Measurements from ENCODE around the gene ZNF765.
A peak's percentile ranks its signal among the peaks of the same experiment; 100 is the strongest.
"Not testable (repeated sequence)": the region's sequence is repeated elsewhere in the genome, so short reads cannot be mapped to it uniquely, and the experiment has no call there.

ZNF765 gene

DNA sequence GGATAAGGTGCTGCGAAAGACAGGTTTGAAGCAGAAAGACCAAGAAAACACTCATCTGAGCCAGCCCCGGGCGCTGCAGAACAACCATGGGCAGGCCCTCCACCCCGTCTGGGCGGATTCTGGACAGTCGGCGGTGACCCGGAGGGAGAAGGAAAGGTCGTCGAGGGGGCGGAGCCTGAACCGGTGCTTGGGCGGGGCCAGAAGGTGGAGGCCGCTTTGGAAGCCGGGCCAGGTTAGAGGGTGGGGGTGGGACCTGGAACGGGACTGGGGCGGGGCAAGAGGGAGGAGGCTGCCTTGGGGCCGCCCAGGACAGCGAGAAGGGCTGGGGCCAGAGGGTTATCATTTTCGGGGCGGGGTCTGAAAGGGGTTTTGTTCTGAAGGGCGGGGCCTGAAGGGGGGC, 5.0 kb upstream of the ZNF765 start:
- TF ChIP-seq, protein P1, sequence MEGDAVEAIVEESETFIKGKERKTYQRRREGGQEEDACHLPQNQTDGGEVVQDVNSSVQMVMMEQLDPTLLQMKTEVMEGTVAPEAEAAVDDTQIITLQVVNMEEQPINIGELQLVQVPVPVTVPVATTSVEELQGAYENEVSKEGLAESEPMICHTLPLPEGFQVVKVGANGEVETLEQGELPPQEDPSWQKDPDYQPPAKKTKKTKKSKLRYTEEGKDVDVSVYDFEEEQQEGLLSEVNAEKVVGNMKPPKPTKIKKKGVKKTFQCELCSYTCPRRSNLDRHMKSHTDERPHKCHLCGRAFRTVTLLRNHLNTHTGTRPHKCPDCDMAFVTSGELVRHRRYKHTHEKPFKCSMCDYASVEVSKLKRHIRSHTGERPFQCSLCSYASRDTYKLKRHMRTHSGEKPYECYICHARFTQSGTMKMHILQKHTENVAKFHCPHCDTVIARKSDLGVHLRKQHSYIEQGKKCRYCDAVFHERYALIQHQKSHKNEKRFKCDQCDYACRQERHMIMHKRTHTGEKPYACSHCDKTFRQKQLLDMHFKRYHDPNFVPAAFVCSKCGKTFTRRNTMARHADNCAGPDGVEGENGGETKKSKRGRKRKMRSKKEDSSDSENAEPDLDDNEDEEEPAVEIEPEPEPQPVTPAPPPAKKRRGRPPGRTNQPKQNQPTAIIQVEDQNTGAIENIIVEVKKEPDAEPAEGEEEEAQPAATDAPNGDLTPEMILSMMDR (IDR thresholded peaks at IDR 0.05; ENCODE audit: control insufficient read depth, extremely low read depth, insufficient read depth) = no peak

DNA sequence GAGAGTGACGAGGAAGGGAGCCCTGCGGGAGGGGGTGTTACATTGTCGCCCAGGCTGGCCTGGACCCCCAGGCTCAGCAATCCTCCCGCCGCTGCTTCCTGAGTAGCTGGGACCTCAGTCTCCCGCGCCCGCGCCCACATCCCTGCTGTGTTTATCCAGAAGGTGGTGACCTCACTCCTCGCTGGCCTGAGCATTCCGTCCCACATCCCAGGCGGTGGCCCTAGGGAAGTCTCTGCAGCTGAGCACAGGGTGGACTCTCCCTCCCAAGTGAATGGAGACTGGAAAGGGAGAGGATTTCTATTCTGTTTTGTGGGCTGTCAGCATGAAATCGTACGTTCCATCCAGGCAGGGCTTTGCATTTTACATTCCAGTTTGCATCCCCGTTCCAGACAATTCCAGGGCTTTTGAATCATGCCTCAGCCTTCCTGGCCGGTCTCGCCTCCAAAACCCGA, 401 bp upstream of the ZNF765 start:
- H3K4me3 ChIP-seq (ENCODE audit: low read depth, low read length) = peak overlapping the region; percentile 88
- DNase-seq (ENCODE audit: low read depth) = no peak
- TF ChIP-seq, protein P1 (IDR thresholded peaks at IDR 0.05; ENCODE audit: control insufficient read depth, extremely low read depth, insufficient read depth) = no peak

More for the DNA sequence above, 5.0 kb upstream of the ZNF765 start:
- no peak overlapping the region for H3K4me3 ChIP-seq (ENCODE audit: low read depth, low read length)
- DNase-seq (ENCODE audit: low read depth) = no peak

DNA sequence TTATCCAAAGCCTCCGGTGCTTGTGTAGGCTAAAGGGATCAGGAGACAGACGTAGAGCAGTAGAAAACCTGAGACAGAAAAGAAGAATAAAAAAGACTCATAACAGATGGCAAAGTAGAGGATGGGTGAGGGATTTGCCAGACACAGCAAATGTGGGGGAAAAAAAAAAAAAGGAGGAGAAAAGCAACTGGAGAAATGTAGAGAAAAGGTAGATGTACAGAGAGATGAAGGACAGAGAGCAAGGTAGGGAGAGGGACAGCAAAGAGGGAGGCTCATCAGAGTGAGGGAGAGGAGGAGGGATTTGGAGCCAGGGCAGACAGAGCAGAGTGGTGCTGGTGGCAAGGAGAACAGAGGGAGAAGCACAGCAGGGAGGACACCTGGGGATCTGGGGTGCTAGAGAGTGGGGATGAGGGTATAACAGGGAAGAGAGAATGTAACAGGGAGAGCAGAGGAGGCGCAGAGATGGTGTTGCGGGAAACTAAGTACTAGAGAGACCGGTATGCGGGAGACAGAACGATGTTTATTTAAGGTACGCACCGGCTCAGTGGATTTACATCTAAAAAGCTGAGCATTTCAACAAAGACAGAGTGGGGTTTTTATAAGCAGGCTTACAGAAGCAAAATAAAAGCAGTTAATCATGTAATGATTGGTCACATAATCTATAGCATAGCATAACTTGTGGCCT, 1.0 kb downstream of the ZNF765 start:
- peak overlapping the region; percentile 88 for H3K4me3 ChIP-seq (ENCODE audit: low read depth, low read length)
- DNase-seq (ENCODE audit: low read depth) = not testable (repeated sequence)

DNA sequence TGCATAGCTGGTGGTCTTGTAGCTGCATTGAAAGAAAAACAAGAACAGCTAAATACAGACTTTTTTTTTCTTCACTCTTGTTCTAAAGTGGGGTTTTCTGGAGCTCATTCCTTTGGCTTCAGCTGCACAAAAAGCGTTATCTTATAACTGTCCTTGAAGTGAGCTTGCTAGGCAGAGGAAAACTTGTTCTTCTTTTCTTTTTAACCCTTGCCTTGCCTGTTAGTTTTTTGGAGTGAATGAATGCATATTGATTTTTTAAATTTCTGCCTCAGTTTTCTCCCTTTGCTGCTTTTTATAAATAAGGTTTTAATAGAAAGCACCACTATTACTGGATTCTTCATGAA, 1.5 kb downstream of the ZNF765 start:
- H3K4me3 ChIP-seq (ENCODE audit: low read depth, low read length) = peak overlapping the region; percentile 88
- DNase-seq (ENCODE audit: low read depth) = no peak
- TF ChIP-seq, protein P1 (IDR thresholded peaks at IDR 0.05; ENCODE audit: control insufficient read depth, extremely low read depth, insufficient read depth) = no peak

DNA sequence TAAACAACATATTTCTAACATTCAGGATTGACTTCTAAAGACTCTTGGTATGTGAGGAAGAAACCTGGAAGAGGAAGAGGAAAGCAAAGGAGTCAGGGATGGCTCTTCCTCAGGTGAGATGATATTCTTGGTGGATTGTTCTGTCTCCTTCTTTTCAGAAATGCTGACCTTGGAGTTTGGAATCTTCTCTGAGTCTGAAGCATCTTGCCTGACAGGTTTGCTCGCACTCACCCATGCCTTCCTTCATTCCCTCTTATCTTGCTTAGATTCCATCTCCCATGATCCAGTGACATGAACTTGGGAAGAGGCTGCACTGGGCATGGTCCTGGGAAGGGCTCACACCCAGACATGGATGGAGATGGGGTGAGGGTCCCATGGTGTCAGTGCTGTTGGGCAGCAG, 3.0 kb downstream of the ZNF765 start:
- not testable (repeated sequence) for H3K4me3 ChIP-seq (ENCODE audit: low read depth, low read length); DNase-seq (ENCODE audit: low read depth)

DNA sequence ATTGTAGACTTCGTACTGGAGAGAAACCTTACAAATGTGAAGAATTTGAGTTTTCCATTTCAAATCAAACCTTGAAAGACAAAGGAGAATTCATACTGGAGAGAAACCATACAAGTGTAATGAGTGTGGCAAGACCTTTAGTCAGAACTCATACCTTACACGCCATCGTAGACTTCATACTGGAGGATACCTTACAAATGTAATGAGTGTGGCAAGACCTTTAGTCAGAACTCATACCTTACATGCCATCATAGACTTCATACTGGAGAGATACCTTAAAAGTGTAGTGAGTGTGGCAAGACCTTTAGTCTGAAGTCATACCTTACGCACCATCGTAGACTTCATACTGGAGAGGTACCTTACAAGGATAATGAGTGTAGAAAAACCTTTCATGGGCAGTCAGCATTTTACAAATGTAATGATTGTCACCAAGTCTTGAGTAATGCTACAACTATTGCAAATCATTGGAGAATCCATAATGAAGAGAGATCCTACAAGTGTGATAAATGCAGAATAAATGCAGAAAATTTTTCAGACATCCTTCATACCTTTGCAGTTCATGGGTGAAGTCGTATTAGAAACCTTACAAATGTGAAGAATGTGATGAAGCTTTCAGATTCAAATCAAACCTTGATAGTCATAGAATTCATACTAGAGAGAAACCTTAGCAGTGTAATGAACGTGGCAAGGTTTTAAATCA, 14.7 kb downstream of the ZNF765 start:
- no peak overlapping the region for H3K4me3 ChIP-seq (ENCODE audit: low read depth, low read length)
- TF ChIP-seq, protein P1 (IDR thresholded peaks at IDR 0.05; ENCODE audit: control insufficient read depth, extremely low read depth, insufficient read depth) = no peak
- no peak for DNase-seq (ENCODE audit: low read depth)

DNA sequence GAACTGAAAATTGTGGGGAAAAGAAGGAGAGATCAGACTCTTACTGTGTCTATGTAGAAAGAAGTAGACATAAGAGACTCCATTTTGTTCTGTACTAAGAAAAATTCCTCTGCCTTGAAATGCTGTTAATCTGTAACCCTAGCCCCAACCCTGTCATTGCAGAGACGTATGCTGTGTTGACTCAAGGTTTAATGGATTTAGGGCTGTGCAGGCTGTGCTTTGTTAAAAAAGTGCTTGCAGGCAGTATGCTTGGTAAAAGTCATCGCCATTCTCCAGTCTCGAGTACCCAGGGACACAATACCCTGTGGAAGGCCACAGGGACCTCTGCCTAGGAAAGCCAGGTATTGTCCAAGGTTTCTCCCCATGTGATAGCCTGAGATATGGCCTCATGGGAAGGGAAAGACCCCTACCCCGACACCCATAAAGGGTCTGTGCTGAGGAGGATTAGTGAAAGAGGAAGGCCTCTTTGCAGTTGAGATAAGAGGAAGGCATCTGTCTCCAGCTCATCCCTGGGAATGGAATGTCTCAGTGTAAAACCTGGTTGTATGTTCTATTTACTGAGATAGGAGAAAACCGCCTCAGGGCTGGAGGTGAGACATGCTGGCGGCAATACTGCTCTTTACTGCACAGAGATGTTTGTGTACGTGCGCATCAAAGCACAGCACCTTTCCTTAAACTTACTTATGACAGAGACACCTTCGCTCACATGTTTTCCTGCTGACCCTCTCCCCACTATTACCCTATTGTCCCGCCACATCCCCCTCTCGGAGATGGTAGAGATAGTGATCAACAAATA, 25.8 kb downstream of the ZNF765 start:
- DNase-seq (ENCODE audit: low read depth); H3K4me3 ChIP-seq (ENCODE audit: low read depth, low read length): not testable (repeated sequence)

DNA sequence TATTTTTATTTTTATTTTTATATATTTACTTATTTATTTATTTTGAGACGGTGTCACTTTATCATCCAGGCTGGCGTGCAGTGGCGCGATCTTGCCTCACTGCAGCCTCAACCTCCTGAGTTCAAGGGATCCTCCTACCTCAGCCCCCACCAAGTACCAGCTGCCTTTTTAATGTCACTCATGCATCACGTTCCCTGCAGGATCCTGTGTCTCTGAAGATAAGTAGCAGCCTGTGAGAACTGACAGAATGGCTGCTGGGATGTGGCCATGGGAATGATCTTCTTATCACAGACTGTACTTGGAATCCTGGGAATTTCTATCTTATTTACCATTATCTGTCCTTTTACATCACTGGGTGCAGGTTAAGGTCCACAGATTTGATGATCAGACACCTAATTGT, 27.6 kb downstream of the ZNF765 start:
- no peak for DNase-seq (ENCODE audit: low read depth)
- TF ChIP-seq, protein P1 (IDR thresholded peaks at IDR 0.05; ENCODE audit: control insufficient read depth, extremely low read depth, insufficient read depth) = no peak
- no peak overlapping the region for H3K4me3 ChIP-seq (ENCODE audit: low read depth, low read length)

DNA sequence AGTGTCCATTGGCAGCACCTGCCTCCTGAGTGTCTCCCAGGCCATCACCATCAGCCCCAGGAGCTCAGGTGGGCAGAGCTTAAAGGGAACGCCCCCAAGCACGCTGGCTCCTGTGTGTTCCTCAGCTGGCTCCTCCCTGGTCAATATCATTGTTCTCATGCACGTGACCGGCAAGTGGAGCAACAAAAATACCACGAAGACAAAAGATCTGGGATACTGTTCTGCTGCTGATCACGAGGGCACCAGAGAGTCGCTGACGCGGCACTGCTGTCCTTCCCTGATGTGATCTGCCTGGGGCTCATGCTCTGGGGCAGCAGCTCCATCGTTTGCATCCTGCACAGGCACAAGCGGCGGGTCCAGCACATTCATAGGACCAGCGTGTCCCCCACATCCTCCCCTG, 28.1 kb downstream of the ZNF765 start:
- DNase-seq (ENCODE audit: low read depth); H3K4me3 ChIP-seq (ENCODE audit: low read depth, low read length): not testable (repeated sequence)

DNA sequence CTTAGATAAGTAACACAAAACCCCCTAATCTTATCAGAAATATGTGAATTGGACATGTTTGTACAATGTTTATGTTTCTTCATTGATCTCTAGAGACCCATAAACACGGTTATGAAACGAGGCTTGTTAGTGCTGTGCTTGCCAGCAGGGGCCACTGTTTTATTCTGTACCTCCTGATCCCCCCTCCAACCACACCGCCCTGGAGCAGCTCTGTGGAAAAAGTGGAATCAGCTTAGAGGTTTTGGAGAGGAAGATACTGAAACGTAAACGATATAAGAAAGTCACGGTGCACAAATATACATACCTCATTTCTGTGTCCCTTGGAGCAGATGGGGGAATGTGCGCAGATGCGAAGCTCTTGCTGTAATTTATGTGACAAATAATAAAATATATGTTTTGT, 28.7 kb downstream of the ZNF765 start:
- DNase-seq (ENCODE audit: low read depth) = not testable (repeated sequence)

More for the DNA sequence above, 28.7 kb downstream of the ZNF765 start:
- not testable (repeated sequence) for H3K4me3 ChIP-seq (ENCODE audit: low read depth, low read length)
